Suprapubic skin (tissue), 3 donors: Measurements from ENCODE around the gene METAP2.

ENCODE experiments used
- CTCF ChIP-seq, 2 donors: fragments of 200-600 bp in 1 of 2; fragments of 450-650 bp in 1 of 2; sonication (generic) in 1 of 2; IDR thresholded peaks; one replicate each; pipeline ENCODE4 v1.5.1; 2016 to 2019; ENCODE audit warnings: antibody characterized with exemption in 2 of 2, mild to moderate bottlenecking in 1 of 2, moderate library complexity in 1 of 2
- EP300 ChIP-seq: sonication (generic); formaldehyde crosslinking; IDR thresholded peaks from one replicate; pipeline ENCODE4 v1.6.1; 2017; ENCODE audit warnings: antibody characterized with exemption
- POLR2A ChIP-seq, 2 donors: fragments of 450-650 bp; IDR thresholded peaks; one replicate each; pipeline ENCODE4 v1.6.1; 2017; ENCODE audit warnings: antibody characterized with exemption in 2 of 2, mild to moderate bottlenecking in 2 of 2, moderate library complexity in 2 of 2

- TF ChIP-seq CTCF (IDR thresholded peaks at IDR 0.05) (no peak), POLR2A (IDR thresholded peaks at IDR 0.05) (no peak), EP300 (no peak)
Measured at GRCh38 chr12:95481072-95481471, 7.1 kb downstream of the METAP2 start.
